Adrenal gland (tissue), 12 donors: ENCODE measurements around the gene LEF1. TPM values are rescaled to one million over a fixed set of nuclear protein-coding genes. Genes with fewer than 3 reads are reported as not detected.

Experiments used
- DNase-seq, 7 donors: peaks; one replicate each; pipeline ENCODE4 v3.0.0-alpha.2; 2019 to 2020
- H3K27ac ChIP-seq, 5 donors: fragments of 200-600 bp; sonication (generic) in 4 of 5; 1 replicate in 3 of 5; 2 replicates in 2 of 5; pipeline versions ENCODE4 v1.5.1 to v1.8.0; 2016 to 2020; ENCODE audit warnings: mild to moderate bottlenecking in 1 of 5
- H3K27me3 ChIP-seq: fragments of 200-600 bp; 2 replicates; pipeline ENCODE4 v1.8.0; 2021
- H3K36me3 ChIP-seq, 2 donors: fragments of 200-600 bp; replicated peaks in 1 of 2; 1 replicate in 1 of 2; 2 replicates in 1 of 2; pipeline versions ENCODE4 v1.5.1 to v1.8.0; 2018 to 2022
- H3K4me1 ChIP-seq, 2 donors: fragments of 200-600 bp; replicated peaks in 1 of 2; 1 replicate in 1 of 2; 2 replicates in 1 of 2; pipeline versions ENCODE4 v1.5.1 to v1.8.0; 2018 to 2021
- H3K4me3 ChIP-seq, 4 donors: fragments of 200-600 bp; sonication (generic) in 3 of 4; one replicate each; pipeline ENCODE4 v1.5.1; 2016 to 2018
- H3K9me3 ChIP-seq, 3 donors: fragments of 200-600 bp; sonication (generic) in 1 of 3; replicated peaks in 1 of 3; 1 replicate in 2 of 3; 2 replicates in 1 of 3; pipeline versions ENCODE4 v1.5.1 to v1.8.0; 2016 to 2021
- POLR2A ChIP-seq, 2 donors: fragments of 450-650 bp; IDR thresholded peaks; one replicate each; pipeline ENCODE4 v1.6.1; 2017; ENCODE audit warnings: antibody characterized with exemption in 2 of 2, mild to moderate bottlenecking in 2 of 2, moderate library complexity in 1 of 2
- WGBS, 4 donors: extraction: QIAGEN DNeasy Blood & Tissue Kit in 2 of 4; methylation state at CpG; one replicate each; pipeline versions ENCODE4 v1.1.5 to v1.1.7; 2013 to 2017; 5-methylcytosine and 5-hydroxymethylcytosine counted together
- intact Hi-C, 2 donors: fragments of 100-400 bp; cut with DNase I; formaldehyde crosslinking; loops; one replicate each; pipeline versions ENCODE4 v1.14.1 to v1.15.0; 2022 to 2023
- polyA plus RNA-seq, 3 donors: library from polyadenylated mRNA; stranded (reverse); fragments of 200-250 nt in 2 of 3; fragments of 350-450 nt in 1 of 3; fragmentation: Illumina TruSeq in 1 of 3; extraction: RNeasy Lipid Tissue Mini Kit (QIAGEN cat#74804) in 1 of 3; gene quantifications; one replicate each; pipeline ENCODE4 v1.2.3, GENCODE V29; 2013 to 2014
- total RNA-seq, 9 donors: library from RNA; depleted of rRNA in 4 of 9; stranded (reverse); fragments of >200 nt in 4 of 9; fragments of 120-200 nt in 1 of 9; fragmentation: NEBNext Ultra II Directional in 1 of 9; extraction: Animal tissue kit (Norgen Biotek cat#: 25700) in 1 of 9; gene quantifications; one replicate each; pipeline versions ENCODE4 v1.1.0 to v1.2.4, GENCODE V29; 2013 to 2023
- TF ChIP-seq, protein P1 (sequence below), 6 experiments: fragments of 450-650 bp in 4 of 6; fragments of 200-600 bp in 2 of 6; sonication (generic) in 1 of 6; IDR thresholded peaks; 1 replicate in 5 of 6; 2 replicates in 1 of 6; pipeline versions ENCODE4 v1.5.1 to v1.8.0; 2016 to 2021; ENCODE audit warnings: antibody characterized with exemption in 6 of 6, mild to moderate bottlenecking in 2 of 6, moderate library complexity in 1 of 6
- donor health status: healthy with polysubstance abuse.
- donor health status: Bipolar disorder and iron deficiency.
- donor health status: DM: yes; HTN: yes; CAD: no.
- donor health status: DM: no; HTN: no; CAD: no.
- donor health status: DM: no; HTN: no; CAD: no.
- donor health status: DM: yes; HTN: yes; CAD: no.

Gene LEF1
- total and polyA plus RNA-seq, 12 donors: 6.1 to 78.2 (median 41.5) TPM

DNA sequence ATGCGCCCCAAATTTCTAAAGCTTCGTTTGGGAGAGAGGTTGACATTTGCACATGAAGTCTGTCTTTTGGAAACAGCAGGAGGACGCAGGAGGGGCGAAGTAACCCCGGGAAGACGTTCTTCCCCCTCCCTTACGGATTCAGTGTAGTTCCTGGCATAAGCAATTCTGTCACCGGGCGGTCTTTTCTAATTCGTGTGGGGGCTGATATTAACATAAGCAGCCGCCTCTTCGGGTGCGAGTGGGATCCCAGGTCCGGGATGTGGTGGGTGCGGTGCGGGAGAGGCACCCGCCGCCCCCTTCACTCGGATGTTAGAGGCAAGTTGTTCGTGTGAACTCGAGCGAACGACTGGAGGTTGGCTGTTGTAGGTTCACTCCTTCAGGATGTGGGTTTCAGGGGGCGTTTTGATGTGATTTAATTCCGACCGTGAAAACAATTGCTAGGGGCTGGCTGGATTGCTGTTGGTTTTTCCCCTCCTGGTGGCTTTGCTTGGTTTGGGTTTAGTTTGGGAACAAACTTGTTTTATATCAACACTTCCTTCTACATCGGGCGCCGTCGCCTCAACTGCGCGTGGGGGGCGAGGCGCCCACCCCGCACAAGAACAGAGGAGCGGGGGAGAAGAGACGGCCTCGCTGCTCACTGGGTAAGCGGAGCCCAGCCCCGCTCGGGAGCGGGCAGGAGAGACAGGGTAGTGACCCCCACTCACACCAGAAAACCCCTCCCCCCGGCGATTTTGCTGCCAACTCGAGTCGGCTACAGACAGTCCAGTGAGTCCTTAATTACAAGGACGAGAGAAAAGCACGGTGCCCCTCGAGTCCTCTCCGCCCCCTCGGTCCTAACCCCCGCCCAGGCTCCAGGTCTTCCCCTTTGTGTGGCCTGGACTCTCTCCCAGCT is 2.9 kb upstream of the LEF1 start:
- H3K9me3 ChIP-seq: no peaks in the 10 kb centered on the region
- intact Hi-C loops: no loop called here
- peak overlapping the region in 1 of 5 donors; percentile 94 for H3K27ac ChIP-seq
- 36 to 54% (median 48%) methylated on average over 40 to 52 of the region's 52 CpGs for WGBS, 4 donors
- peak in 1 of 7 donors; percentile 16 for DNase-seq
- no peak for TF ChIP-seq POLR2A (IDR thresholded peaks at IDR 0.05)
- TF ChIP-seq, protein P1, sequence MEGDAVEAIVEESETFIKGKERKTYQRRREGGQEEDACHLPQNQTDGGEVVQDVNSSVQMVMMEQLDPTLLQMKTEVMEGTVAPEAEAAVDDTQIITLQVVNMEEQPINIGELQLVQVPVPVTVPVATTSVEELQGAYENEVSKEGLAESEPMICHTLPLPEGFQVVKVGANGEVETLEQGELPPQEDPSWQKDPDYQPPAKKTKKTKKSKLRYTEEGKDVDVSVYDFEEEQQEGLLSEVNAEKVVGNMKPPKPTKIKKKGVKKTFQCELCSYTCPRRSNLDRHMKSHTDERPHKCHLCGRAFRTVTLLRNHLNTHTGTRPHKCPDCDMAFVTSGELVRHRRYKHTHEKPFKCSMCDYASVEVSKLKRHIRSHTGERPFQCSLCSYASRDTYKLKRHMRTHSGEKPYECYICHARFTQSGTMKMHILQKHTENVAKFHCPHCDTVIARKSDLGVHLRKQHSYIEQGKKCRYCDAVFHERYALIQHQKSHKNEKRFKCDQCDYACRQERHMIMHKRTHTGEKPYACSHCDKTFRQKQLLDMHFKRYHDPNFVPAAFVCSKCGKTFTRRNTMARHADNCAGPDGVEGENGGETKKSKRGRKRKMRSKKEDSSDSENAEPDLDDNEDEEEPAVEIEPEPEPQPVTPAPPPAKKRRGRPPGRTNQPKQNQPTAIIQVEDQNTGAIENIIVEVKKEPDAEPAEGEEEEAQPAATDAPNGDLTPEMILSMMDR (IDR thresholded peaks at IDR 0.05): no peak
- H3K36me3 ChIP-seq: no peaks in the 10 kb centered on the region
- H3K4me3 ChIP-seq: peak overlapping the region in 1 of 4 donors; percentile 55
- H3K4me1 ChIP-seq: peaks cover 6 to 26% of the 10 kb centered on the region in 2 donors
- peaks cover 21% of the 10 kb centered on the region for H3K27me3 ChIP-seq

DNA sequence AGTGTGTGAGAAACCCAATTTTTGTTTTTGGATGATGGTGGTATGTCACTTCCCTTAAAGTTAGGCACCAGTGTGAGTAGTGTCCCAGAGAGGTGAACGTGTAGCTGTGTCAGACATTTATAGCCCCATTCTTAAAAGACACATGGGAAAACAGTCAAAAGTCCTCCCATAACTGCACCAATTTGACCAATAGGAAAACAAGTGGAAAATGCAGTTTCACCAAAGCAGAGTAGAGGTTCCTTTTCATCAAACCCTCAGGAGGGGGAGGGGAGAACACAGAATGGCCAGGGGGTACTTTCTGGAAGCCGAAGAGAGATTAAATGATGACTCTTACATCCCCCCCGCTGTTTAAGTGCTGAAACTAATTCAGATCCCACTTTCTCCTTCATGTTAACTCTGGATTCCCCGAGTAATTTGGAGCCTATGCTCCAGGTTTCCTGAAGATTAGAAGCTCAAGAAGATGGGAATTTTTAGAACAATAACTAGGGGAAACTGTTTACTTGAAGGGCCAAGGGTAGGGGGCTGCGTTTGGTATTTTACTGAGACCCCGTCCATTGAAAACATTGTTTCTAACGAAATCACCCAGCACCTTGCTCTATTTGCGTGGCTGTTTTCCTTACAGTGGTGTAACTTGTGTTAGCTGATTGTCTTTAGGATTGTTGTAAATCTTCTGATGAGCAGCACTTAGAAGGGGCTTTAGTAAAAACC is 2.1 kb upstream of the LEF1 start:
- Histone ChIP-seq H3K9me3 (no peaks in the 10 kb centered on the region), H3K4me1 (peaks cover 6 to 30% of the 10 kb centered on the region in 2 donors), H3K36me3 (no peaks in the 10 kb centered on the region), H3K27me3 (peaks cover 26% of the 10 kb centered on the region), H3K4me3 (no peak overlapping the region), H3K27ac (no peak overlapping the region)
- TF ChIP-seq, protein P1 (IDR thresholded peaks at IDR 0.05): no peak
- no peak for TF ChIP-seq POLR2A (IDR thresholded peaks at IDR 0.05)
- WGBS, 4 donors: 41 to 59% (median 55%) methylated on average over 8 of the region's 8 CpGs
- intact Hi-C loops: no loop called here
- DNase-seq: no peak

DNA sequence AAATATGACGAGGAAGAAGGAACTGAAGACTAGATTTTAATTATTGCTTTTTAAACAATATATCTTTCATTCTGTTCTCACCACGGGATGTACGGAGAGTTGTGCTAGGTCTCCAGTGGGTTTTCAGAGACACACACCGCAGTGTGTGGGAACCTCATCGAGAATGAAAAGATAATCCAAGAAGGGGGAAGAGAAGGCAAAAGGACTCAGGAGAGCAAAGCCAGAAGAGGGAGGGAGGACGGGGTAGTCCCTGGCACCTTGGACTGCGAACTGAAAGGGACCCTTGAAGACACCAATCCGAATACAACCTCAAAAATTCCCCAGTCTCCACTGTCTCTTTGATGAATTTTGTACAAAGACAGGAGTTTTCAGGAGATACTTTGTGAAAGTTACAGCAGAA is 932 bp upstream of the LEF1 start:
- intact Hi-C loops: no loop called here
- WGBS, 4 donors: 19 to 25% (median 24%) methylated on average over 8 of the region's 8 CpGs
- Histone ChIP-seq H3K27me3 (peaks cover 30% of the 10 kb centered on the region), H3K27ac (peak overlapping the region in 1 of 5 donors; percentile 21), H3K4me3 (no peak overlapping the region), H3K4me1 (peaks cover 6 to 30% of the 10 kb centered on the region in 2 donors), H3K9me3 (no peaks in the 10 kb centered on the region), H3K36me3 (no peaks in the 10 kb centered on the region)
- DNase-seq: no peak
- TF ChIP-seq POLR2A (IDR thresholded peaks at IDR 0.05): no peak
- TF ChIP-seq, protein P1 (IDR thresholded peaks at IDR 0.05): no peak

DNA sequence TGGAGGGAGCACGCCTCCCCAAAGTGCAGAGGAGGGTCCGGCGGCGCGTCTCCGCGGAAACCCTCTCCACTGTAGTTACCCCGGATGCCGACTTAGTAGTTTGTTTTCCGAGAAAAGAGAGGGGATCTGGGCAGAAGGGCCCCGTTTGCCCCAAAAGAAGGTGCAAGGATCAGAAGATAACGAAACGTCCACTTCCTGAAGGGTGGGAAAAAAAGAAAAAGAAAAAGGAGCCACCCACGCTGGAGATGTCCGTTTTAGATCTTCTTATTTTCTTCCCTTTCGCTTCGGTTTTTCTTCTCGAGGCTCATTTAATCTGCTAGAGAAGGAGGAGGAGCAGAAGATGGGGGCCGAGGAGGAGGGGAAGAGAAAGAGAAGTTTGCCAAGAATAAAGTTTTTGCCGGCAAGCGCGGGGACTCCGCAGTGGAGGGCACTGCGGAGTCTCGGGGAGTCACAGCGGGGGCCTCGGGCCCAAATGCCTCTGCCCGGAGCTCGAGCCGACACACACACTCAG is 517 bp downstream of the LEF1 start:
- peak overlapping the region in 4 of 5 donors; percentile 43 to 78 (median 70) for H3K27ac ChIP-seq
- TF ChIP-seq, protein P1 (IDR thresholded peaks at IDR 0.05): no peak
- no peak for TF ChIP-seq POLR2A (IDR thresholded peaks at IDR 0.05)

More for the DNA sequence above, 517 bp downstream of the LEF1 start:
- 0 to 1% (median 1%) methylated on average over 29 to 30 of the region's 30 CpGs for WGBS, 4 donors
- Histone ChIP-seq H3K4me3 (peak overlapping the region; percentile 33 to 84 (median 42)), H3K9me3 (no peaks in the 10 kb centered on the region), H3K27me3 (peaks cover 30% of the 10 kb centered on the region), H3K36me3 (no peaks in the 10 kb centered on the region), H3K4me1 (peaks cover 6 to 24% of the 10 kb centered on the region in 2 donors)
- no peak for DNase-seq
- intact Hi-C loops: no loop called here
